ENCODE measurements around the gene APOL1.
A peak's percentile ranks its signal among the peaks of the same experiment; 100 is the strongest.

APOL1 gene

DNA sequence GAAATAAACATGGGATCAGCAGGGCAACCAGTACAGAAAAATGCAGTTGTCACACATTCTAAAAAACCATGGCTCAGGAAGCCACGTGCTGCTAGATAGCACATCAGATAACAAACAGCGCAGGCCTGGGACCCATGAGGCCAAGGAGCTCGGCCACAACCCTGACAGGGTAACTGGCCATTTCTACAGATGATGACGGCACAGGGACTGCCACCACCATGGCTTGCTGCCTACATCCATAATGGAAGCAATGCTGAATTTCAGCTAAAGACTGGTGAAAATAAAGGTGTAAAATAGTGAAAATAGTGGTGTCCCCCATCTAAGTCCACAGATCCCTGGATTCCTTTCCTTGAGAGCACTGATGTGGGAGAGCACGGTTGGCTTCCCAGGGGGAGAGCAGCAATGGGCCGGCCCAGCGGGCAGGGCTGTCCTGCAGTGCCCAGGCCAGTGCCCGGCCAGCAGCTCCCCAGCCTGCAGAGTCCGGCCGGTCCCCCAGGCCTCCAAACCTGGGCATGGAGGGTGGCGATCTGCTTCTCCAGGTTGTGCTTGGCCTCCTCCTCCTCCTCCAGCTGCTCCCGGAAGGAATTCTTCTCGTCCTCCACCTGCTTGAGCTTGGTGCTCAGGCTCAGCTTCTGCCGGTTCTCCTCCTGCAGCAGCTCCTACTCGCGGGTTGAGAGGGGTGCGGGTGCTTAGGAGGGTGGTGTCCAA is 40.0 kb downstream of the APOL1 start:
- DNase-seq (ENCODE audit: low spot score) = no peak

DNA sequence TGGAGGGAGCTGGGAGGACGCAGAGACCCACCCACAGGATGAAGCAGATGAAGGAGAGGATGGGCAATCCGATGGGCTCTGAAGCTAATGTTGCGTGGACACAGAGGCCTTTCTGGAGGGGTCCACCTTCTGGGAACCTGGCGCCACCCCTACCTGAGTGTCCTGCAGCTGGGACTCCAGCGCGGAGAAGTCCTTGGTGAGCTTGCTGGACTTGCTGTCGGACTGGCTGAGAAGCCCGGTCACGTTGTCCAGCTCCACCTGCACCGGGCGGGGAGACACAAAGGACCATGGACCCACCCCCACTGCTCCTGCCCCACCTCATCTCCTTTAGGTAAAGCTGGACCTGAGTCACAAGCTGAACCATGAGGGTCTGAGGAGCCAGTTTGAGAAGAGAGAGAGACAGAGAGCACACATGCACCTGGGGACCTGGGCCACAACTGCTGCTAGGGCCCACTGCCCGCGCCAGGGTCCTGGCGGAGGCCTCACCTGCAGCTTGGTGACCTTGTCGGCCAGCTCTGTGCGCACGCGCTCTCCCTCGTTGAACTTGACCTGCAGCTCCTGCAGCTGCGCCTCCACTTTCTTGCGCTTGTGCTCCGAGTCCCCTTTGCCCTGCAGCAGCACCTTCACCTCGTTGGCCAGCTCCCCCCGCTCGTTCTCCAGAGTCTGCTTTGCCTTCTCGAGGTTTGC is 40.8 kb downstream of the APOL1 start:
- no peak for DNase-seq (ENCODE audit: low spot score)

DNA sequence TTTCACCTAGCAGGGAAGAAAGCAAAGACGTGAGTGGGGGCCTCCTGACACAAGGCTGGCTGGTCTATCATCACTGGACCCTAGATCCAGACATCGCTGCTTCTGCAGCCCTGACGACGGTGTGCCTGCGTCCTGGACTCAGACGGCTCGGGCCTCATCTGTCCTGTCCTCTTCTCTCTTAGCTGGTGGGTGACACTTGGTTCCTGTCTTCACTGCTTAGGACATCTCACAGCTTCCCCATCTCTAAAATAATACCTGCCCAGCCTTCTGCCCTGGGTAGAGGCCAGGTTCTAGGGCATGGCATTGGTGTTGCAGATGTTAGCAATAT is 41.3 kb downstream of the APOL1 start:
- no peak for DNase-seq (ENCODE audit: low spot score)

DNA sequence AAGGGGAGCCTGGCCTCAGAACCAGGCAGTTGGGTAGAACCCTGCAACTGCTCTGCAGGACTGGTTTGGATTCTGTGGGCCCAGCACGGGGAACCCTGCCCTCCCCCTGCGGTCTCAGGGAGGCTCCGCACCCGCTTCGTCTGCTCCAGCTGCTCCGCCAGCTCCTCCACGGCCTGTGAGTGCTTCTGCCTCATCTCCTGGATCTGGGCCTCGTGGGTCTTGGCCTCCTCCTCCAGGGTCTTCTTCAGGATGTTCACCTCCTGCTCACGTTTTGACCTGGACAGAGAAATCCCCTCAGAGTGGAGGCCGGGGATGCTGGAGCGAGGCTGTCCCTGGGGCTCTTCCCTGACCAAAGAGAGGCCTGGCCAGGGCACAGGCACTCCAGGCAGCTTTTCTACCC is 41.9 kb downstream of the APOL1 start:
- DNase-seq (ENCODE audit: low spot score) = no peak

DNA sequence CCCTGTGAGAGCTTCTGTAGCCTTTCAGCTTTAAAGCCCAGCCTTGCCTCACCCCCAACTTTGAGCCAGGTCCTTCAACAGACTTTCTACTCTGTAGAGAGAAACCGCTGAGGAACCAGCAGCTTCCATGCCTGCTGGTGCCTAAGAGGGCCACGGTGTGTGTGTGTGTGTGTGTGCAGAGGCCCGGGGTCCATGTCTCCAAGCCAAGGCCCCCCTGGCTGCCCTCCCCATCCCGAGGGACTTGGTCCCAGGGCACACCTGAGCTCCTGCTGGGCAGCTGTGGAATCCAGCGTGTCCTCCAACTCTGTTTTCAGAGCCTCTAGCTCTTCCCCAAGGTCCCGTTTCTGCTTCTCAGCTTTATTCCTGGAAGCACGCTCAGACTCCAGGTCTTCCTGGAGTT is 42.3 kb downstream of the APOL1 start:
- no peak for DNase-seq (ENCODE audit: low spot score)

DNA sequence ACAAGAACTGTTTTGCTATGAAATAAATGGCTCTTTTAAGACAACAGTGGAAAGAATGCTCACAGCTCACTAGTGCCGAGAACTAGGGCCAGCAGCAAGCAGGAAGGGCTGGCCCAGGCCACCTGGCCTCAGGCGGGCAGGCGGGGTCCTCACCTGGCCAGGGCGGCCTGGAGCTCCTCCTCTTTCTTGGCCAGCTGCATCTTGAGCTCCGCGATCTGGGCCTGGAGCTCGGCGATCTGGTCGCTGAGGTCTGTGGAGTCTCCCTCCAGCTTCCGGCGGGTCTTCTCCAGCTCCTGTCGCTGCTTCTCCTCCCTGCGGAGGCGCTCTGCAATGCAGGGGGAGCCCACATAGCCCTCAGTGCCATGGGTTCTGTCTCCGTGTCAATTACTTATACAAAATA is 43.8 kb downstream of the APOL1 start:
- DNase-seq (ENCODE audit: low spot score) = no peak

DNA sequence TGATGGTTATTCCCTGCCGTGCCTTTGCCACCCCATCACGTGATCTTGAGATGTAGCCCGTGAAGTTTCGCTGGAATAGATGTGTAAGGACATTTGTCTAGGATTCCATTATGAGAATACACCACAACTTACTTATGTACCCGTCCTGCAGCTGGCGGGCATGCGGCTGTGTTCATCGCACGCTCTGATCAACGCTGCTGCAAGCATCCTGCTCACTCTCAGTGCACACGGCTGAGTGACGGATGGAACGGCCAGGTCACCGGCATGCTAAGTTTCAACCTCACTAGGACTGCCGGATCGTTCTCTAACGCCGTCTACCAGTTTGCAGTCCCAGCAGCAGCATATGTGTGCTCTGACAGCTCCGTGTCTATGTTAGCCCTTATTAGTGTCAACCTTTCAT is 44.6 kb downstream of the APOL1 start:
- no peak for DNase-seq (ENCODE audit: low spot score)

DNA sequence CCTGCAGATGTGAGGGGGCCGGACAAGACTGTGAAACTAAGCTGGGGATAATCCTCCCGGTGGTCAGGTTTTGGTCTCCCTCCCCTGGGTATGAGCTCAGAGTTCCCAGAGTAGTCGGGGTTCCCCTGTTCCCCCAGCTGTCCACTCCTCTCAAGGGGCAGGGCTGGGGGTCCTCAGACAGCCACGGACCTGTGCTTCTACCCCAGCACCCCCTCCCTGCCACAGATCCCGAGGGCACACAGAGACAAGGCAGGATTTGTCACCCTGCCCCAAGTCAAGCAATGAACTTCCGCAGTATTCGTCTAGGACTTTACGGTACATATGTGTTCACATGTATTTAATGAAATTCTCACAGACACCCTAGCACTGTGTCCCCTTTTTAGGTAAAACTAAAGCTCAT is 45.2 kb downstream of the APOL1 start:
- DNase-seq (ENCODE audit: low spot score) = no peak

DNA sequence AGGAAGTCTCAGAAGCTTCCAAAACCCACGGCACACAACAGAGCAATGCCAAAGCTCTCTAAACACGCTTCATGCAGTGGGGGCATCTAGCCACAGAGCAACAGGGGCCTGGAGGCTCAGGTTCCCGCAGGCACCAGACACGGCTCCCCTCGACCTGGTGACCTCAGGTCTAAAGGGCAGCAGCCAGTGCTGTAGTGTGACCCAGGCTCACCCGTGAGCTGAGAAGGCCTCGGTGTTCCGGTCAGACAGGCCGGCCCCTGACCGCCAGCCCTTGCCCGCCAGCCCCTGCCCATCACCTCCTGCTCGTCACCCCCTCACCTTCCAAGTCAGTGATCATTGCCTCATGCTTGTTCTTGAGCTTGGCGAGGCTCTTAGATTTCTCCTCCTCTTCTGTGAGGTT is 45.7 kb downstream of the APOL1 start:
- no peak for DNase-seq (ENCODE audit: low spot score)

DNA sequence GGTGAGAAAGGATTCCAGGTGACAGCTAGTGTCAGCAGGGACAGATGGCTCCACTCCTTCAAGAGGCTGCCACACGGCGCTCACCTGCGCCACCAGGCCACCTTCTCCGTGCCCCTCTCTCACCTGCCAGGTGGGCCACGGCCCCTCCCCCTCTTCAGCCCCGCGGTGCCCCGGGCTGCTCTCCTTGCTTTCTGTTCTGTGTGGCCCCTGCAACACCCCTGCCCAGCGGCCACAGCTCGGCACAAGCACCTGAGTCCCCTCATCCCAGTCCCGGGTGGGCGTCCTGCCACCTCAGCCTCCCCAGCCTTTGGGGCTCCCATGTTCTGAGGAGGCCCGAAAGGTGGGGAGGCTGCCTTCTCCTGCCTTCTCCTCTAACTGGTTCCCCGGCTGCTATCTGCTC is 46.4 kb downstream of the APOL1 start:
- DNase-seq (ENCODE audit: low spot score) = no peak

DNA sequence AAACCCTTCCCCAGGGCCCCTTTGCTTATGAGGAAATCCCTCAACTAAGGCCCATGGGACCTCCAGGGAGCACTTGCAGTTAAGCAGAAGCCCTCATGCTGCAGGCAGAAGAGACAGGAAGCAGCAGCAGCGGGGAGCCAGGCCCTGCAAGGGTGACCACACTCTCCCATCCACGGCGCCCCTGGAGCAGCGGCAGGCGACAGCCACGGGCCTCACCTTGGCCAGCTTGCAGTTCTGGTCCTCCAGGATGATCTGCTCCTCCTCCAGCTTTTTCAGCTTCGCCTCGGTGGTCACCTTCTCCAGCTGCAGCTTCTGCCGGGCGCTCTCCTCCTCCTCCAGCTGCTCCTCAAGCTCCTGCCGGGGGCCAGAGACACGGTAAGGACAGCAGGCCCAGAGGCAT is 47.0 kb downstream of the APOL1 start:
- no peak for DNase-seq (ENCODE audit: low spot score)

DNA sequence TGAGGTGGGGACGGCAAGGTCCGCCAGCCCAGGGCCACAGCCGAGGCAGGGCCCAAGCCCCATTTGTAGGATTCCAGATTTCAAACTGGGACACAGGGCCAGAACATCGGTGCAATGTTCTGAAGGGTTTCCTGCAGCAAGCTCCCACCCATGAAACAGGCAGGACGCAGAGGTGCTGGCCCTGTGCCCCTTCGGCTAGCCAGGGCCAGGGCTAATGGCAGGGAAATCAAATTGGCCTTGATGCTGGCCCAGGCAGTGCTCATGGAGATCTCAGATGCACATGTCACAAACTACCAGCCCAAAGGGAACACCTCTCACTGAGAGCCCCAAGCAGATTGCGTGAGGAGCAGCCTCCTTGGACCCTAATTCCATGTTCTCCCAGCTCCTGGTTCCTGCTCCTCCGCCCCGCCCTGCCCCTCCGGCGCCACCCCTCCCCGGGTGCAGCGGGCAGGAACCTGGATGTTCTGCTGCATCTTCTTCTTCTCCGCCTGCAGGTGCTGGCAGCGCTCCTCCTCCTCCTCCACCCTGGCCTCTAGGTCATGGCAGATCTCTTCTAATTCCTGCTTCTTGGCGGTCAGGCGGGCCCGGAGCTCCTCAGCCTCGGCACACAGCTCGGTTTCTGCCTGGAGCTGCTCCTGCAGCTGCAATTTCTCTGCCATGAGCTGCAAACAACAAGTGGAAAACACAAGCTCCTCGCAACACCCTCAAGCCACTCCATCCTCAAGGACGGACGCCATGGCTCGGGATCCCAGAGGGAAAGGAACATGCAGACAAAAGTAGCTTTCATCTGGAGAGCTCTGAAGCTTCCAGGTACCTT is 47.7 kb downstream of the APOL1 start:
- no peak for DNase-seq (ENCODE audit: low spot score)

DNA sequence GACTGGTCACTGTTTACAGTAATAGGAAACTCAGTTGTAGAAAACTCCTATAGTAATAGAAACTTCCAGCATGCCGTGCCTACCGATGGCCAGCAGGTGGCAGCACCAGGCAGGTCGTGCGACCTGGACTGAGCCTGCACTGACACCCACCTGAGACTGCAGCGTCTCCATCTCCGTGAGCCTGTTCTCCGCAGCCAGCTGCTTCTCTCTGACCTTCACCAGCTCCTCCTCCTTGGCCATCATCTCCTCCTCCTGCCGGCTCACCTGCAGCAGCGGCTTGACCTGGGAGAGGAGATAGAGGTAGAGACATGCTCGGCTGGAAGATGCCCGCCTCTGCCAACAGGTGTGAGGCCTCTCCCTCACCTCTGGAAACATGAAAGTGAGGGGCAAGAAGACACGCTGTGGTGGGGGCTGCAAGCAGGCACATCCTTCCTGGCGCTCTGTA is 48.5 kb downstream of the APOL1 start:
- peak; percentile 83 for DNase-seq (ENCODE audit: low spot score)

DNA sequence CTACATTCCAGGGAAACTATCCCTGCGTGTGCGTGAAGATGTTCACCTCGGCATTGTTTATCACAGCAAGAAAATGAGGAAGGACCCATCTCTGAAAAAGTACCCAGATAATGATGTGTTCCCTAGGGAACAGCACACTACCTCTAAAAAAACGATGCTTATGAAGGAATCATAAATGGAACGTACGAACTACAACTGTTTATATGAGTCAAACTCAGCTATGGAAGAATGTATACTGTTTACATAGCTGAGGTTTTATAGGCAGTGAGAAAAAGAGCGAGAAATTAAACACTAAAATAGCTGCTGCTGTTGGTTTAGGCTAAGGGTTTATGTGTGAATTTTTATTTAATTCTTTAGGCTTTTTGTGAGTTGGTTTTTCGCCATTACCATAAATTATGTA is 48.9 kb downstream of the APOL1 start:
- no peak for DNase-seq (ENCODE audit: low spot score)

DNA sequence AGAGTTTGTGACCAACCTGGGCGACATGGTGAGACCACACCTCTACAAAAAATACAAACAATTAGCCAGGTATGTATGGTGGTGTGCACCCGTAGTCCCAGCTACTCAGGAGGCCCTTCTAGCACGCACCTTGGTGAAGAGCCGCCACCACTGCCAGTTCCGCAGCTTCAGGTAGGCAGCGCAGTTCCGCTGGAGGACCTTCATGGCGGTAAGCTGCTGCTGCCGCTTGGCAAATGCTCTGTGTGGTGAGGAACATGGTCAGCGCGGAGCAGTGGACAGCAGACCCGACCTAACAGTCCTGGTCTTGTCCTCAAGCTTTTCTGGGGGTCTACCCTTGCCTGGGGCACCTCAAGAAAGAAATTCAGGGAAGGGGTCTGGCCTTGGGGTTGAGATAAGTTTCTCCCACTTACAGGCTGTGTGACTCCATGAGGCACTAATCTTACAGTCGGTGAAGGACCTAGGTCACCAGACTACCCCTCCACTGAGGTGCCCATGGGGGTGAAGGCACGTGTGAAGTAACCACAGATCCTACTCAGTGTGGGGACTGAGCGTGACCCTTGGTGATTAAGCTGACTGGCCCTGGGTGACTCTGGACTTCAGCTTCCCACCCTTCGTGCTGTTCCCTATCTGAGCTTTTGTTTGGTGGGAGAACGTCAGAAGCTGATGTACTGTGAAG is 49.6 kb downstream of the APOL1 start:
- DNase-seq (ENCODE audit: low spot score) = no peak

DNA sequence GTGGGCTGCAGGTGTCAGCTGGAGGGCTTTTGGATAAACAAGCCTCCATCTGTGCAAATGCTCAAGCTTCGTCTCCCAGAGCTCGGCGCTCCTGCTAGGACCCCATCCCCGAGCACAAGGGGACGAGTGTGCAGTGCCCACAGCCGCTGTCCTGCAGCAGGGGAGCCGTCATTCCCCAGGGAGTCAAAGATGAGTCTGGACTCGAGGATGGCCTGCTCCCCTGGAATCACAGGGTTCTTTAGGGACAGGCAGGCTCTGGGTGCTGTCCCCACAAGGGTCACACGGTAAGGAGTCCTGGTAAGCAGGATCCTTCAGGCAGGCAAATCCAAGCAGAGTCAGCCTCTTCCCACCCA is 50.2 kb downstream of the APOL1 start:
- DNase-seq (ENCODE audit: low spot score) = no peak

DNA sequence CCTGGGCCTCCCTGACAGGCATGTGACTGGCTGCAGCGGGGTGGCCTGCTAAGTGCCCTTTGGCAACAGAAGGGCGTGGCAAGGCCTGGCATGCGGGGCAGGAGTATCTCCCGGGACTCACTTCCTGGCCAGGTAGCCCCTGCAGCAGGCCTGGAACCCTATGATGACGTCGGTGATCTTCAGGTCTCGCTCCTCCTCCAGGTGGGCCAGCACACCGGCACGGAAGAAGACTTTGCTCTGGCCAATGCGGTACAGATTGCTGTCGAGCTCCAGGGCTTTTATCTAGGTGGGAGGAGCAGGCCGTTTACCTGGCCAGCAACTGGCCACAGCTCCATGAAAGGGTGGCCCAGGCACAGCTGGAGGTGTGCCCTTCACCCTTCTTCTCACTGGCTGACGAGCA is 50.9 kb downstream of the APOL1 start:
- no peak for DNase-seq (ENCODE audit: low spot score)

DNA sequence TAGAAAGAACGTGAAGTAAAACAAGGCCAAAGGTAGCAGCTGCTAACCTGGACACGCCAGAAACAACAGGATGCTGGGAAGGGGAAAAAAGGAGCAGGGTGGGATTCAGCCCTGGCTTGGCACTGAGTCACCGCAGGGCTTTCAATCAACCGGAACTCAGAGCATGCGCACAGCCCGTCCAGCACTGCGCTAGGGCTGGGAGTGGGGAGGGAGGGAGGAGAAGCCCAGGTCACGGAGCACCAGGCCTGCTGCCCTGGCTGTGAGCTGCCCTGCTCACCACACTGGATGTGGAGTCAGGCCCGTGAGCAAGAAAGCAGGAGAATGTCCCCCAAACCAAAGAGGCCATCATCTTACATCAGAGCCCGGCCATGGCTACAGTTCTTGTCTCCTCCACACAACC is 51.5 kb downstream of the APOL1 start:
- DNase-seq (ENCODE audit: low spot score) = no peak

DNA sequence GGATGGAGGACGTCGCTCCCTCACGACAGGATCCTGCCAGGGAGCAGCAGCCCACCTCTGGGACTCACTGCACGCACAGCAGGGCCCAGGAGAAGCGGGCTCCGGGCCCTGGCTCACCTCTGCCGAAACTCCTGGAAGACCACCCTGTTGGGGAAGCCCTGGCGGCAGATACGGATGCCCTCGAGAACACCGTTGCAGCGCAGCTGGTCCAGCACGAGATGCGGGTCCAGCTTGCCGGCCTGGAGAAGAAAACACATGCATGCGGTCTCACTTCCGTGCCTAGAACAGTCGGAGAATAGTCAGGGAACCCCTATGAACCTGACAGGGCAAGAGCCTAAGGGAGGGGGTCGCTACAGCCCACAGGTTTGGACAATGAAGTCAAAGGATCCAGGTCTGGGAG is 52.9 kb downstream of the APOL1 start:
- no peak for DNase-seq (ENCODE audit: low spot score)

DNA sequence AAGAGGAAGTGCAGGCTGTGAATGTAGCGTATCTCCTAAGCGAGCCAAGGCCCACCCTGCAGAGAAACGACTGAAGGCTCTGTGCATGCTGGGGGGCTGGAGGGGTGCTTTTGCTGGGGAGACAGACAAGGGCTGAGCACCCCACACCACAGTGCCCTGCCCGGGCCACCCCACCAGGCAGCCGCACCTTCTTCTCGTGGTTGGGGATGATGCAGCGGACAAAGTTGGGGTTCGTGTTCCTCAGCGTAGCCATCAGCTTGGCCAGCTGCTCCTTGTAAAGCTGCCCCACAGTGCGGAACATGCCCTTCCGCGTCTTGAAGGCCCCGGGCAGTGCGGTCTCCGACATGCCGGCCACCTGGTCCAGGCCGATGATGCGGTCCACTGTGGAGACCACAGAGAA is 53.3 kb downstream of the APOL1 start:
- no peak for DNase-seq (ENCODE audit: low spot score)

DNA sequence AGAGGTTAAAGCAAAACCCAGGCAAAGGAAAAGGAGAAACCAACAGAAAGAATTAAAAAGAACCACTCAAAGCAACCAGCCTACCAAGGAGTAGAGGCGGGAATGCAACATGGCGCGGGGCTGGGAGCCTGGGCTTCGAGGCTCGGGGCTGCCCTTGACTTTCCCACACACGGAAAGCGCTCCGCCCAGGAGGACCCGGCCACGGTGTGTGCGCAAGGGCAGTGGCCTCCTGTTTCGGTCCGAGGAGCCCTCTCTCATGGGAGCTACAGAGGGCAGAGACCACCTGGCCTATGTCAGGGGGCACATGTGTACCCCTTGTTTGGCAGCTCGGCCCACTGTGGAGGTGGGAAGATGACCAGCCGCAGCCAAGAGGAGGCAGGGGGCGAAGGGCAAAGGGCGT is 55.9 kb downstream of the APOL1 start:
- no peak for DNase-seq (ENCODE audit: low spot score)

DNA sequence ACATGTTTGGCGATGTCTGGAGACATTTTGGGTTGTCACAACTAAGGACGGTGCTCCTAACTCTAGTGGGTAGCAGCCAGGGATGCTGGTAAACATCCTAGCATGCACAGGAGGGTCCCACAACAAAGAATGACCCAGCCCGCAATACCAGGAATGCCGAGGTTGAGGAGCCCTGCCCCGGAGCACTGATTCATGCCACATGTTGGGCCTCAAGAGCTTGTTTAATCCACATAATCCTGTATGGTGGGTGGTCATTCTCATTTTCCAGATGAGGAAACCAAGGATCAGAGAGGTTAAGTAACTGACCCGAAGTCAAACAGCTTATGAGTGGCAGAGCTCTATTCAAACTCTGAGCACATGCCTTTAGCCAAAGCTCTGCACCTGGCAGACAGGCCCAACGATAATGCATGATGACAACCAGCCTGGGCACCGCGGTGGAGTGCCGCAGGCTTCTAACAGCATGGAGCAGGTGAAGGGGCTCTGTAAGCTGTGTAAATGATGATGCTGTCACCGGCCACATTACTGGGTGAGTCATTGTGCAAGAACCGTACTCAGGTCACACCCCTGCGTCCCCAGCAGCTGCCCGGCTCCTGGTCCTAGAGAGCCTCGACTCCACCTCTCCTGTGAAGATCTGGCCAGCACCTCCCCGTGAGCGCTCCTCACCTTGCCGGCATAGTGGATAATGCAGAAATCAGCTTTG is 58.6 kb downstream of the APOL1 start:
- DNase-seq (ENCODE audit: low spot score) = no peak

Data from hematopoietic multipotent progenitor cell treated with erythropoietin and hydrocortisone succinate and interleukin-3 and kit ligand, for 17 days (in vitro differentiated cells).